ENCODE results near the gene TFB2M.

Gene TFB2M

DNA sequence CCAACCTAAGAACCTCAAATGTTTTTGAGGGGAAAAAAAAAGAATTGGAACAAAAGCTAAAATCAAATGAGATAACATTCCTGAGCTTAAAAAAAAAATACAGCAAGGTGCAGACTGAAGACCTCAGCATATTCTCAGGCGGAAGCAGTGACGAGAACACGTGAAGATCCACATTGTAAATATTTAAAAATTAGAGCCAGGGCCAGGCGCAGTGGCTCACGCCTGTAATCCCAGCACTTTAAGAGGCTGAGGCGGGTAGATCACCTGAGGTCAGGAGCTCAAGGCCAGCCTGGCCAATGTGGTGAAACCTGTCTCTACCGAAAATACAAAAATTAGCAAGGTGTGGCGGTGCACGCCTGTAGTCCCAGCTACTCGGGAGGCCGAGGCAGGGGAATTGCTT, 15.7 kb downstream of the TFB2M start:
- DNase-seq = no peak

- no peak for DNase-seq
Measured at GRCh38 chr1:246549665-246550064, 16.4 kb downstream of the TFB2M start.

- DNase-seq = no peak
Measured at GRCh38 chr1:246544001-246544400, 22.1 kb downstream of the TFB2M start.

DNA sequence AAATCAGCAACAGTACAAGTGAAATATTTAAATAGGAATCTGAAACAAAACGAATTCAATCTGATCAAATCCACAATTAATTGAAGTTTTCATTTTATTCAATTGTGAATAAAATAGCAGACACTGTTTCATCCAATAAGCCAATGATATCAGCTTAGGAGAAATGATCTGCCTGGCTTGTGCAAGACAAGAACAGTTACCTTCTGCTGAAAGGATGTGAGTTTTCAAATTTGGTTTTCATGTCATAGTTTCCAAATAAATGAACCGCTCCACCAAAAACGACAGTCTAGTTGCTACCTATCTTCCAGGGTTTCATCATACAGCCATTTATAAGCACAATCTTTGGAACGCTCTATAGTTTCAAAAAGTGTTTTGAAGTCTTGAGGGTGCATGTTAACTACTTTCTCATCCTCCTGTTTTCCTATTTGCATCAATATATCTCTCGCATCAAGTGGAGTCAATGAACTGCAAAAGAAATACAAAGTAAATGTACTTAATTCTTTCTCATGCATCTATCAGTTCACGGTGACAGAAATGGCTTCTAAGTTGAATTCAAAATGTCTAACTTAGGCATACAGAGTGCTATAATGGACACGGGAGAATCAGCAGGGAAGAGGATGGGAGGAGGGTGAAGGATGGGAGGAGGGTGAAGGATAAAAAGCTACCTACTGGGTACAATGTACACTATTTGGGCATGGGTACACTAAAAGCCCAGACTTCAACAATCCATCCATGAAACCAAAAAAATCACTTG, 25.1 kb downstream of the TFB2M start:
- DNase-seq = no peak

DNA sequence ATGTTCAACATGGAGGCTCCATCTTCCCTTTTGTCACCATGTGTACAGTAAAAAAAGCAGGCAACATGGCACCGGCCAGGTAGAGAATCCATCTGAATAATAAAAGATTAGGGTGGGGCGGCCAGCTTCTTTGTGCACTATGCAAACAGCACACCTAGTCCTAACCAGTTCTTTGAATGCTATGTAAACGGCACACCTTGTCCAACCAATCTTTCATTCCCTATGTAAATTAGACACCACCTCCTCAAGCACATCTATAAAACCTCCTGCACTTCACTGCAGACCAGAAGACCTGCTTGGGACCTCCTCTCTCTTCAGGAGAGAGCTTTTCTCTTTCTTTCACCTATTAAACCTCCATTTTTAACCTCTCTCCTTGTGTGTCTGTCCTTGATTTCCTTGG, 28.2 kb downstream of the TFB2M start:
- no peak for DNase-seq

- DNase-seq = no peak
Measured at GRCh38 chr1:246537441-246537840, 28.6 kb downstream of the TFB2M start.

DNA sequence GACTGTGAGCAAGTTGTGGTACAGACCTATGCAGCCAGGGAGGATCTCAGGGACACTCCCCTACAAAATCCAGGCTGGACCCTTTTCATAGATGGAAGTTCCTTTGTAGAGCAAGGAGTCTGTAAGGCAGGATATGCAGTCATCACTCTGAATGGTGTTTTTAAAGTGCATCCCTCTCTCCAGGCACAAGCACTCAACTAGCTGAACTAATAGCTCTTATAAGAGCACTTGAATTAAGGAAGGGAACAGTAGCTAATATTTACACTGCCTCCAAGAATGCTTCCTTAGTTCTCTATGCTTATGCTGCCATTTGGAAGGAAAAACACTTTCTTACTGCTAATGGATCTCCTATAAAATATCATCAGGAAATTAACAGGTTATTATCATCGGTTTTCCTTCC, 31.9 kb downstream of the TFB2M start:
- DNase-seq = no peak

GRCh38 chr1:246533371-246533905, 32.6 kb downstream of the TFB2M start:
- no peak for DNase-seq

DNA sequence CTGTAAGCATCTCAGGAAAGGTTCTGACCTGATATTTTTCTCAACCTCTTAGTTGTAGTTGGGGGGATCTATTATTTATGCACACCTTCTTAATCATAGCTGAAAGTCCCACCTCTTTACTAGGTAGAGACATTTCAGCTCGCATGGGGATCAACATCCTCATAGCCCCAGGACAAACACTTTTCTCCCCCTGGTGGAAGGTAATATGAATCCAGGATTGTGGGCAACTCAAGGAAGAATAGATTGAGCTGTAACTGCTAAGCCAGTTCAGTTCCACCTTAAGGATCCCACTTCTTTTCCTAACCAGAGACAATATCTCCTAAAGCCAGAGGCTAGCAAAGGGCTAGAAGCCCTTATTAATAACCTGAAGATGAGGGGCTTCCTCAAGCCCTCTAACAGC, 33.5 kb downstream of the TFB2M start:
- DNase-seq = no peak

DNA sequence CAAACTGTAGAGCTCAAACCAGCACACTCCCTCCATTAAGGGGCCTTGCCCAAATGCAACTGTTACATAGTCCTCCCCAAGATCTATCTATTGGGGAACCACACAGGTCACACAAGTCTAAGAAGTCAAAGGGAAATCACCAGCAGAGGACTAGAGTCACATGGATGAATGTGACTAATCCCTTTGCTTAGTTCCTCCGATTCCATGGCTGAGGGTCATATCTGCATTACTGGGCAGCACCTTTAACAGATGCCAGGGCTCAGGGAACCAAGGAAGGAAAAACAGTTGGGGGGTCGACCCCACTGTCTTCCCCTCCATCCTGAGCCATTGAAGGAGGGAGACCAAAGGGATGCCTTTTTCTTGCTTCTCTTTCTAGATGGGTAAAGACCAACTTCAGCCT, 35.6 kb downstream of the TFB2M start:
- DNase-seq = no peak

DNA sequence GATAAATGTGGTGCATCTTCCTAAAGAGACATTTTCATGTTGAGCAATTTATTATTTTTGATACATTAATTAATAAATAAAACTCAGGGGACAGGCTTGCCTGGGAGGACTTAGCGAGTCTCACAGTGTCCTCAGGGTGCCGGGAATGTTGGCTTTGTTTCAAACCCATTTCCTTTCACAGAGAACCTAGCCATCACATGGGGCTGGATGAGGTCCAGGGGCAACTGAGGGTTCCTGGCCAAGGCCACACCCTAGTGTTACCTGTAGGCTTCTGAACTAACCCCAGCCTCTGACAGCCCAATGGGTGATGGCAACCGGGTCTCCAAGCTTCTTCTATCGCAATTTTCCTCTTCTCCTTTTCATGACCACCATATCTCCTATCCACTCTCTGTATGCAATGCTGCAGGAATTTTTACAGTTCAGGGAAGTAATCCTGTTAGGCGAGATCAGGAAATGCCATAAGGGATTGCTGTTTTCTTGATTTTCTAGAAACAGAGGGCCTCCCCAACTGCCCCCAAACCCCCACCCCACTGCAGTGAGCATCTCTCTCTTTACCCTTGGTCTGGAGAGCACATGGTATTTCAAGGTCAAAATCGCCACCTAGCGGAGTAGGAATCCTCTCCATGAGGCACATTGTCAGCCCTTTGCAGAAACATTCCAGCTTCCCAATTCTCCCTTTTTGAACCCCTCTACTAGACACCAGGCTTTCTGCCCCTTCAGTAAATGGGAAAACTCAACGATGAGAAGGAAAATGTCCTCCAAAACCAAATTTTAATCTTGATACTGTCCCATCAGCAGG, 36.9 kb downstream of the TFB2M start:
- no peak for DNase-seq

- peak; percentile 70 for DNase-seq
Measured at GRCh38 chr1:246527402-246528088, 38.5 kb downstream of the TFB2M start.

DNA sequence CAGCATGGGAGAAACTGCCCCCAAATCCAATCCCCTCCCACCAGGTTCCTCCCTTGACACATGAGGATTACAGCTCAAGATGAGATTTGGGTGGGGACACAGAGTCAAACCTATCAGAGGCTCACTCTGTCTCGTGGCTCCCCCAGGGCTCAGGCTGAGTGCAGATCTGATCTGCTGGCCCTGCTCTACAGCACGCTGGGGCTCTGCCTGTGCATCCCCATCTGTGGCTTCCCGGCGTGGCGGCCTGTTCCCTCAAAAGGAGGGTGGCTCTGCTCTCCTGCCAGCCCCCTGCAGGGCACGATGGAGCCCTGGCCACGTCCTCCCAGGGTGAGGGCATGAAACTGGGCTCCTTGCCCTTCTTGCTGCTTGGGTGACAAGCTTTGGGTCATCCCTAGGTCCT, 39.1 kb downstream of the TFB2M start:
- no peak for DNase-seq

GRCh38 chr1:246526380-246526779, 39.7 kb downstream of the TFB2M start:
- no peak for DNase-seq

DNA sequence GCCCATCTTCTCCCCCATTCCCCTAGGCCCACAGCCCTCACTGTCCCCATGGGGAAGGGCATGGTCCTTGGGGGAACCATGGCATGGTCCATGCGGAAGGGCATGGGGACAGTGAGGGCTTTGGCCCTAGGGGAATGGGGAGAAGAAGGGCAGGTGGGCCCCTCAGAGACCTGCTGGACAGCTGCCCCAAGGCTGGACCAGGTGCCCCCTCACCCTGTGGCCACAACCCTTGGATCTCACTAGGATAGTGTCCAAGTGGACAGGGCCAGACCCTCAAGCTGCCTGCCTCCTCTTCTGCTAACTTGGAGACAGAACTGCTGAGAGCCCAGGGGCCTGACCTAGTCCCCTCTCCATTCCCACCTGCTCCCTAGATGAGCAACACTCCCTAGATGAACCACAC, 46.5 kb downstream of the TFB2M start:
- no peak for DNase-seq

DNA sequence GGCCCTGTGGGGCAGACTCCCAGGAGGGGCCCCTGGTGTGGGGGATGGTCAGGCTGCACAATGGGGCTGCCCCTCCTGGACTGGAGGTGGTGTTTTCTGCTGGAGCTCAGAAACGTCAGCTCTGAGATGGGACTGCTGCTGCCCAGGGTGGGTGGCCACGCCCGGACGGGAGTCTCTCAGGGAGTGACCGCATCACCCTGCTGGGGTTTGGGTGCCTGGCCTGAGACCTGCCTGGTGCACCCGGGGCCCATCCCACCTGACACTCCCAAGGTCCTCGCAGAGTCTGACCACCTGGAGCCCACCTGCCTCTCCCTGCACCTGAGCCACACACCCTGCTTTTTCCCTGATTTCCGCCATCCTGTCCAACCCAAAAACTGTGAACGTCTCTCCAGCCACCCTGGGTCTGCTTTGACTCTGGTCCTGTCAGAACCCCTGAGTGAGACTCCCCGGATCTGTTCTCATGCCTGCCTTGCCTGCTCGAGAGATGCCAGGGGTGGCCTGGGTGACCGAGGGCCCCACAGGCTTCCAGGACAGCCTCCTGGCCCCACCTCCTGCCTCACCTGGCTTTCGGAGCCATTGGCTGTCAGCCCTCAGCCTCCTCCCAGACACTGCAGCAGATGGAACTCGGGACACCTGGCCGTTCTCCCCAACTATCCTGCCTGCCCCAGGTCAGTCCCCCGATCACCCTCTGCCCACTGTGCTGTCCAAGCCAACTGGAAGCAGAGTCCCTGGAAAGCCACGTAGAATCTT, 47.4 kb downstream of the TFB2M start:
- no peak for DNase-seq

DNA sequence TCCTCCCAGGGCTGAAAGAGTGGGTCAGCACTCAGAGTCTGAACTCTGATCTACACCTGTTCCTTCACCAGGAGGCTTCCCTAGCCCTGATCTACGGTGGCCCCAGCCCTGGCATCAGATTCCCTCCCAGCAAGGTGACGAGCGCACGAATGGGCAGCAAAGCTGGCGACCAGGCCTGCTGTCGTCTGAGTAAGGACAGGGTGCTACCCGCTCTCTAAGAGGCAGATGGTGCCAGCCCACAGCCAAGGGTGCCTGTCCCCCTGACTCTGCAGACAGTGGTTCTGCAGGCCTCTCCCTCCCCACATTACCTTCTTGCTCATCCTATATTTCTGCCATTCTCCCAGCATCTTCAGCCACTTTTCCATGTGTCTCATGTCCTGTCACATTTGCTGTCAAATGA, 48.7 kb downstream of the TFB2M start:
- no peak for DNase-seq

- no peak for DNase-seq
Measured at GRCh38 chr1:246516126-246516525, 49.9 kb downstream of the TFB2M start.

DNA sequence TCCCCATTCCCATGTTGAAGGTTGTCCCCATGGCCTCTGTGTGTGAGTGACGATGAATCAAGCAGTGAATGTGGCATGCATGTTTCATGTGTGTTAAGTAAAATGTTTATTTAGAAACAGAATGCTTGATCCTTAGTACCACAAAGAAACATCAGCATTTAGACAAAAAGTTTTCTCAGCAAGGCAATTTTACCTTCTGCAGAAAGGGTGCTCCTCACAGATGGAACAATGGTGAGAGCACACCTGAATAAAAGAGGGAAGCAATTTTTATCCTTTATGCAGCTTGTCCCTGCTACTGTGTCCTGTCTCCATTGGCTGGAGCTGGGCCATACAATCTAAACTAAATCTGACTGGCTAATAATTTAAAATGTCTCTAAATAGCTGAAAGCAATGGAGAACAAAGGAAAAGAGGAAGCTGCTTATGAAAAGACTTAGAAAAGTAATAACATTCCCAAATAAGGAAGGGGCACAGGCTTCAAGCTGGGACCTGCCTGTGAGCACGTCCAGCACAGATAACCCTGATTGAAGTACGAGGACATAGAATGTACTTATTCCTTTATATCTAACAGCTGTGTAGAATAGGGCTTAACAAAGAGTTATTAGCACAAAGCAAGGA, 50.6 kb downstream of the TFB2M start:
- no peak for DNase-seq

- DNase-seq = no peak
Measured at GRCh38 chr1:246513619-246514343, 52.3 kb downstream of the TFB2M start.

- no peak for DNase-seq
Measured at GRCh38 chr1:246513041-246513440, 53.0 kb downstream of the TFB2M start.

- DNase-seq = no peak
Measured at GRCh38 chr1:246512635-246513034, 53.4 kb downstream of the TFB2M start.

Measured in GF-D8 (cell line).